ENCODE results near the gene FMNL3. TPM values are rescaled to one million over a fixed set of nuclear protein-coding genes. Genes with fewer than 3 reads are reported as not detected.
"Not testable (repeated sequence)": the region's sequence is repeated elsewhere in the genome, so short reads cannot be mapped to it uniquely, and the experiment has no call there.

Gene FMNL3
- total RNA-seq, 2 donors from 2014 or later = 17.0 to 19.7 TPM

- DNase-seq (no peak), ATAC-seq (no peak)
- no peak overlapping the region for H3K4me3 Mint-ChIP-seq
- H3K9me3 ChIP-seq (ENCODE audit: control insufficient read depth, low read length, poor library complexity, severe bottlenecking) = no peaks in the 10 kb centered on the region
- H3K27ac Mint-ChIP-seq = no peak overlapping the region
- H3K4me1 Mint-ChIP-seq = no peaks in the 10 kb centered on the region
- peaks cover 5% of the 10 kb centered on the region for H3K36me3 Mint-ChIP-seq (ENCODE audit: low read depth)
- peaks cover 10% of the 10 kb centered on the region for H3K27me3 Mint-ChIP-seq
Observed at GRCh38 chr12:49733219-49734017, 26.2 kb upstream of the FMNL3 start.

GRCh38 chr12:49730568-49731101 lies 23.4 kb upstream of the FMNL3 start:
- no peaks in the 10 kb centered on the region for H3K9me3 ChIP-seq (ENCODE audit: control insufficient read depth, low read length, poor library complexity, severe bottlenecking)
- Mint-ChIP-seq H3K4me1 (no peaks in the 10 kb centered on the region), H3K27ac (no peak overlapping the region), H3K27me3 (peaks cover 14% of the 10 kb centered on the region), H3K36me3 (ENCODE audit: low read depth) (peaks cover 5% of the 10 kb centered on the region), H3K4me3 (no peak overlapping the region)
- ATAC-seq (no peak), DNase-seq (no peak)

- ATAC-seq (no peak), DNase-seq (no peak)
- Mint-ChIP-seq H3K36me3 (ENCODE audit: low read depth) (peaks cover 5% of the 10 kb centered on the region), H3K27ac (no peak overlapping the region), H3K27me3 (peaks cover 14% of the 10 kb centered on the region), H3K4me3 (no peak overlapping the region), H3K4me1 (no peaks in the 10 kb centered on the region)
- no peaks in the 10 kb centered on the region for H3K9me3 ChIP-seq (ENCODE audit: control insufficient read depth, low read length, poor library complexity, severe bottlenecking)
Observed at GRCh38 chr12:49730050-49730449, 22.8 kb upstream of the FMNL3 start.

DNA sequence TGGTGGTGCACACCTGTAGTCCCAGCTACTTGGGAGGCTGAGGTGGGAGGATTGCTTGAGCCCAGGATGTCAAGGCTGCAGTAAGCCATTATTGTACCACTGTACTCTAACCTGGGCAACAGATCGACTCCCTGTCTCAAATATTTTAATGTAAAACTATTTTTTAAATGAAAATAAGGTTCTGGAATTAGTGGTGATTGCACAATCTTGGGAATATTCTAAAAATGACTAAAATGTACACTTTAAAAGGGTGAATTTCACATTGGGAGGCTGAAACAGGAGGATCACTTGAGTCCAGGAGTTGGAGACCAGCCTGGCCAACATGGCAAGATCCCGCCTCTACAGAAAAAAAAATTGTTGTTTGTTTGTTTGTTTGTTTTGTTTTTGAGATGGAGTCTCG lies 21.2 kb upstream of the FMNL3 start:
- Mint-ChIP-seq H3K27me3 (peaks cover 26% of the 10 kb centered on the region), H3K4me3 (no peak overlapping the region), H3K27ac (no peak overlapping the region), H3K4me1 (no peaks in the 10 kb centered on the region), H3K36me3 (ENCODE audit: low read depth) (peaks cover 5% of the 10 kb centered on the region)
- no peak for DNase-seq
- H3K9me3 ChIP-seq (ENCODE audit: control insufficient read depth, low read length, poor library complexity, severe bottlenecking) = no peaks in the 10 kb centered on the region
- no peak for ATAC-seq

DNA sequence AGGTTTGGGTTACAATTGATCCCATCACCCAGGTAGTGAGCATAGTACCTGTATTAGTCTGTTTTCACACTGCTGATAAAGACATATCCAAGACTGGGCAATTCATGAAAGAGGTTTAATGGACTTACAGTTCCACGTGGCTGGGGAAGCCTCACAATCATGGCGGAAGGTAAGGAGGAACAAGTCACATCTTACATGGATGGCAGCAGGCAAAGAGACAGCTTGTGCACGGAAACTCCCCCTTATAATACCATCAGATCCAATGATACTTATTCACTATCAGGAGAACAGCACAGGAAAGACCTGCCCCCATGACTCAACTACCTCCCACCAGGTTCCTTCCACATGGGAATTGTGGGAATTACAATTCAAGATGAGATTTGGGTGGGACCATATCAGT lies 14.2 kb upstream of the FMNL3 start:
- not testable (repeated sequence) for H3K4me3 Mint-ChIP-seq; ATAC-seq; H3K9me3 ChIP-seq (ENCODE audit: control insufficient read depth, low read length, poor library complexity, severe bottlenecking); H3K4me1 Mint-ChIP-seq; H3K27ac Mint-ChIP-seq; H3K36me3 Mint-ChIP-seq (ENCODE audit: low read depth); DNase-seq
- H3K27me3 Mint-ChIP-seq = peaks cover 23% of the 10 kb centered on the region

- peaks cover 27% of the 10 kb centered on the region for H3K27me3 Mint-ChIP-seq
Observed at GRCh38 chr12:49720214-49720613, 13.0 kb upstream of the FMNL3 start.

DNA sequence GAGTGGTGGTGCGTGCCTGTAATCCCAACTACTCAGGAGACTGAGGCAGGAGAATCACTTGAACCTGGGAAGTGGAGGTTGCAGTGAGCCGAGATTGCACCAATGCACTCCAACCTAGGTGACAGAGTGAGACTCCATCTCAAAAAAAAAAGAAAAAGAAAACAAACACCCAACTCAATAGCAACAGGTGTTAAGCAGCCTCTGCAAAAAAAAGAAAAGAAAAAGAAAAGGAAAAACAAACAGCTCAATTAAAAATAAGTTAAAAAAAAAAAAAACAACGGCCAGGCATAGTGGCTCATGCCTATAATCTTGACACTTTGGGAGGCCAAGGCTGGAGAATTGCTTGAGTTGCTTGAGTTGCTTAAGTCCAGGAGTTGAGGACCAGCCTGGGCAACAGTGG lies 10.6 kb upstream of the FMNL3 start:
- not testable (repeated sequence) for DNase-seq; ATAC-seq; H3K9me3 ChIP-seq (ENCODE audit: control insufficient read depth, low read length, poor library complexity, severe bottlenecking); H3K36me3 Mint-ChIP-seq (ENCODE audit: low read depth); H3K27ac Mint-ChIP-seq; H3K4me1 Mint-ChIP-seq; H3K4me3 Mint-ChIP-seq
- H3K27me3 Mint-ChIP-seq = peaks cover 34% of the 10 kb centered on the region

More at GRCh38 chr12:49720214-49720613, 13.0 kb upstream of the FMNL3 start:
- no peak overlapping the region for H3K27ac Mint-ChIP-seq
- ATAC-seq (no peak), DNase-seq (no peak)
- H3K4me1 Mint-ChIP-seq = peaks cover 3% of the 10 kb centered on the region
- H3K4me3 Mint-ChIP-seq = no peak overlapping the region
- no peaks in the 10 kb centered on the region for H3K9me3 ChIP-seq (ENCODE audit: control insufficient read depth, low read length, poor library complexity, severe bottlenecking)
- H3K36me3 Mint-ChIP-seq (ENCODE audit: low read depth) = no peaks in the 10 kb centered on the region

DNA sequence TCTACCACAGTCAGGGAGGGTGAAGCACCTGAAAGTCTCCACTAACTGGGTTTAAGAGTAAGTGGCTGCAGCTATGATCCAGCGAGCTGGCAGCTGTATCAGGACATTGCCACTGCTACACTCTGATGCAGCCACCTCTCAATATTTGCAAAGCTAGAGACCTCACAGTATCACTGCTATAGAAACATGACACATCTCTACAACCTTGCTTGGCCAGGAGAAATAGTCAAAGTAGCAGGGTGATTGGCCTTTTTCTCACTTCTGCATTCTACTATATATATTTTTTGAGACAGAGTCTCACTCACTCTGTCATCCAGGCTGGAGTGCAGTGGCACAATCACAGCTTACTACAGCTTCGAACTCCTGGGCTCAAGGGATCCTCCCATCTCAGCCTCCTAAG lies 9.3 kb upstream of the FMNL3 start:
- DNase-seq = no peak
- H3K4me1 Mint-ChIP-seq = peaks cover 3% of the 10 kb centered on the region
- no peak for ATAC-seq
- H3K4me3 Mint-ChIP-seq = no peak overlapping the region
- H3K36me3 Mint-ChIP-seq (ENCODE audit: low read depth) = peaks cover 3% of the 10 kb centered on the region
- no peak overlapping the region for H3K27ac Mint-ChIP-seq
- H3K9me3 ChIP-seq (ENCODE audit: control insufficient read depth, low read length, poor library complexity, severe bottlenecking) = no peaks in the 10 kb centered on the region
- H3K27me3 Mint-ChIP-seq = peaks cover 45% of the 10 kb centered on the region

- H3K4me3 Mint-ChIP-seq; DNase-seq; H3K36me3 Mint-ChIP-seq (ENCODE audit: low read depth); H3K9me3 ChIP-seq (ENCODE audit: control insufficient read depth, low read length, poor library complexity, severe bottlenecking); ATAC-seq; H3K4me1 Mint-ChIP-seq; H3K27ac Mint-ChIP-seq: not testable (repeated sequence)
- peaks cover 62% of the 10 kb centered on the region for H3K27me3 Mint-ChIP-seq
Observed at GRCh38 chr12:49713952-49714351, 6.7 kb upstream of the FMNL3 start.

DNA sequence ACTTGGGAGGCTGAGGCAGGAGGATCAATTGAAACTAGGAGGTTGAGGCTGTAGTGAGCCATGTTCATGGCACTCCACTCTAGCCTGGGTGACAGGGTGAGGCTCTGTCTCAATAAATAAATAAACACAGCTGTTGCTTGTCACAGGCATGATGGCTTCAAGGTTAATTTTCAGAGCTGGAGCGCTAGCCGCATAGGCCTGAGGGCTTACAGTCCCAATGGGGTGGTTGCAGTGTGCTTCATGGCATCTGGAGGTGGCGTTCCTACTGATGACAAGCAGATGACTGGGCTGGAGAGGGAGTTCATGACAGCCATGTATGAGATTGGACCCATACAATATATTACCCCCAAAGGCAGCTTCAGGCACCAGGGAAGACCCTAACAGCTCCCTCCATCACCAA lies 1.6 kb upstream of the FMNL3 start:
- DNase-seq = no peak
- peaks cover 44% of the 10 kb centered on the region for H3K27me3 Mint-ChIP-seq
- H3K4me1 Mint-ChIP-seq = peaks cover 29% of the 10 kb centered on the region
- no peaks in the 10 kb centered on the region for H3K9me3 ChIP-seq (ENCODE audit: control insufficient read depth, low read length, poor library complexity, severe bottlenecking)
- no peak overlapping the region for H3K4me3 Mint-ChIP-seq
- no peak for ATAC-seq
- H3K36me3 Mint-ChIP-seq (ENCODE audit: low read depth) = peaks cover 5% of the 10 kb centered on the region
- H3K27ac Mint-ChIP-seq = no peak overlapping the region

DNA sequence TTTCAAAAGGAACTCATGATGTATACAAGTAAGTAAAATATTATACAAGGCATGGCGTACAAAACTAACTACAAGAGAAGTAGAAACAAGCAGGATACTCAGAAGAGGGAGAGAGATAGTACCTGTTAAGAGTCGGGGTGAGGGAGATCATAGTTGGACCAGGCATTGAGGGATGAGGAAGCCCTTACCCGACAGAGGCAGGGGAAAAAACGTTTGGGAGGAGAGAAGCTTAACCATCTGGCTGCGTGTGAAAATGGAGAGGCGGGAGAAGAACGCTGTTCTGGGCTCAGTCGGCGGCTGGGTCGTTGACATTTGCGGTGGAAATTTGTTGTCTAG lies 575 bp upstream of the FMNL3 start:
- H3K27ac Mint-ChIP-seq = peak overlapping the region; percentile 92
- no peak for ATAC-seq

GRCh38 chr12:49706351-49707127 lies 666 bp downstream of the FMNL3 start:
- Mint-ChIP-seq H3K36me3 (ENCODE audit: low read depth) (peaks cover 2% of the 10 kb centered on the region), H3K27ac (peak overlapping the region; percentile 78), H3K4me1 (peaks cover 41% of the 10 kb centered on the region), H3K4me3 (peak overlapping the region; percentile 96), H3K27me3 (peaks cover 22% of the 10 kb centered on the region)
- peak in 1 of 3 donors; percentile 8 for DNase-seq
- no peaks in the 10 kb centered on the region for H3K9me3 ChIP-seq (ENCODE audit: control insufficient read depth, low read length, poor library complexity, severe bottlenecking)
- peak; percentile 32 for ATAC-seq

More for the DNA sequence above, 575 bp upstream of the FMNL3 start:
- Mint-ChIP-seq H3K27me3 (peaks cover 33% of the 10 kb centered on the region), H3K36me3 (ENCODE audit: low read depth) (peaks cover 4% of the 10 kb centered on the region), H3K4me1 (peaks cover 38% of the 10 kb centered on the region), H3K4me3 (peak overlapping the region; percentile 96)
- no peaks in the 10 kb centered on the region for H3K9me3 ChIP-seq (ENCODE audit: control insufficient read depth, low read length, poor library complexity, severe bottlenecking)
- DNase-seq = no peak

DNA sequence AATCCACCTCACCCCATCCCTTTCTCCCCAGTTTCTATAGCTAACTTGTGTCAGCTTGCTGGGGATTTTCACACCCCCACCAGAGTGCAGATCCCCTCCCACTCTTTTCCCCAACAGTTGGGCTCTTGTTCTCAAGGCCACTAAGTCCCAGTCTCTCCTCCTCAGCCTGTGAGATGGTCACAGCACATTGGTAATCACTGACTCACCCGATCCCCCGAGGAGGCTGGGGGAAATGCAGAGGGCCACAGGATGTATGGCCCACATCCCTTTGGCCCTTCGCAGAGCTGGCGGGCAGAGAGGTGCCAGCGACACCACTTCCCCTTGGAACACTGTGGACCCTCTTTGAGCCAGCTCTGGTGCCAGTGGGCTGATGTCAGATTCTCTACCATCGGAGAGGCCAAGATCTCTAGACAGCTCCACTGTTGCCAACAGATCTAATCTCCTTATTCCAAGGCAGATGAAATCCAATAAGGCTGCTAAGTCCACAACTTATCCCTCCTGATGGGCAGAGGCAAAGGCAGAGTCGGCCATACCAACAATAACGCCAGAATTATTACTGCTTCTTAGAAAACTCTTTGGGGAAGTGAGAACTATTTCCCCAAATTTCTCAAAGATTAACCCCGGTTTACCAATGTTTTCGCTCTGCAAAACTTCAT lies 1.6 kb downstream of the FMNL3 start:
- H3K4me3 Mint-ChIP-seq = peak overlapping the region; percentile 96
- peaks cover 2% of the 10 kb centered on the region for H3K36me3 Mint-ChIP-seq (ENCODE audit: low read depth)
- H3K9me3 ChIP-seq (ENCODE audit: control insufficient read depth, low read length, poor library complexity, severe bottlenecking) = no peaks in the 10 kb centered on the region
- H3K27ac Mint-ChIP-seq = peak overlapping the region; percentile 78
- peaks cover 41% of the 10 kb centered on the region for H3K4me1 Mint-ChIP-seq
- ATAC-seq = no peak
- peaks cover 13% of the 10 kb centered on the region for H3K27me3 Mint-ChIP-seq
- DNase-seq = no peak
